Measurements from ENCODE around the gene CCDC17.

DNA sequence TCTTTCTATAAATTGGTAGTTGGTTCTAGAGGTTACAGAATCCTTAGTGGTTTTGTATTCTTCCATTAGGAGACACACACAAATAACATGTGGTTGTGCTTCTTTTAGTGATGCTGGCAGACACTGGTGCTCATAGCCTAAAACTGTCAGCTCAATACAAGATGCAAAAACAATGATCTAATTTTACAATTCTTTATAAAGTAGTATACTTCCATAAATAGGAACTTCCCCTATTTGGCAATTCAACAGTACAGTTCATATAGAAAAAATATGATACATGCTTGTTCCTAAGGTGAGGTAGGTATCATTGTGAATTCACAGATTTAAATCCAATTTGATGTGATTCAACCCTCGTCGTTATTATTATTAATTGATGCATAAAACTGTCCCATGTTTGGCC, 20.8 kb upstream of the CCDC17 start:
- TF ChIP-seq CTCF (conservative IDR thresholded peaks at IDR 0.05; ENCODE audit: low read depth, low read length) (no peak), EZH2 (IDR thresholded peaks at IDR 0.05; ENCODE audit: low read length, unreplicated experiment) (no peak)

Measured in PC-3 (cell line).